GM12873 (cell line): Measurements from ENCODE around the gene SDK2.

ENCODE experiments used
- CTCF ChIP-seq: IDR thresholded peaks from 2 replicates; pipeline ENCODE4 v1.5.1; 2012; ENCODE audit warnings: low read depth, mild to moderate bottlenecking, moderate library complexity, low read length, control low read depth; ENCODE audit not compliant: insufficient read depth; ENCODE audit errors: missing control alignments

The SDK2 gene

GRCh38 chr17:73422121-73422520, 222.1 kb downstream of the SDK2 start:
- no peak for TF ChIP-seq CTCF

- TF ChIP-seq CTCF: peak; percentile 32
Measured at GRCh38 chr17:73420897-73421296, 223.3 kb downstream of the SDK2 start.

GRCh38 chr17:73419881-73420280, 224.4 kb downstream of the SDK2 start:
- no peak for TF ChIP-seq CTCF

GRCh38 chr17:73419051-73419450, 225.2 kb downstream of the SDK2 start:
- no peak for TF ChIP-seq CTCF

GRCh38 chr17:73415782-73416181, 228.5 kb downstream of the SDK2 start:
- no peak for TF ChIP-seq CTCF

GRCh38 chr17:73414171-73414955, 229.9 kb downstream of the SDK2 start:
- no peak for TF ChIP-seq CTCF

GRCh38 chr17:73412914-73413313, 231.3 kb downstream of the SDK2 start:
- no peak for TF ChIP-seq CTCF
